ENCODE data around the gene CMTM7. TPM values are rescaled to one million over a fixed set of nuclear protein-coding genes. Genes with fewer than 3 reads are reported as not detected.
"Not testable (repeated sequence)": the region's sequence is repeated elsewhere in the genome, so short reads cannot be mapped to it uniquely, and the experiment has no call there.

The CMTM7 gene
- total RNA-seq, 3 donors from 2014 or later (not counting 1 experiment from before 2014, with no cell fraction given): 4.1 to 16.7 (median 12.8) TPM

DNA sequence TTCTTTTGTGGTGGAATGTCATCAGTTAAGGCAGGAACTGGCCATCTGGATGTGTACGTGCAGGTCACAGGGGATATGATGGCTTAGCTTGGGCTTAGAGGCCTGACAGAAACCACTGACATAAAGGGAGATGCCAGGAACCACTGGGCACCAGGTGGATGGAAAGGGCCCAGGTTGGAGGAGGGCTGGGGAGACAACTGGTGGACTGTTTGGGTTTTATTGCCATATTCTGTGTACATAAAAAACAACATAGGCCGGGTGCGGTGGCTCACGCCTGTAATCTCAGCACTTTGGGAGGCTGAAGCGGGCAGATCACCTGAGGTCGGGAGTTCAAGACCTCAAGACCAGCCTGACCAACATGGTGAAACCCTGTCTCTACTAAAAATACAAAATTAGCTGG, 75.2 kb downstream of the CMTM7 start:
- not testable (repeated sequence) for DNase-seq; H3K4me1 Mint-ChIP-seq; H3K4me1 ChIP-seq (ENCODE audit: control insufficient read depth, insufficient read depth, low read length); H3K27ac ChIP-seq (ENCODE audit: low read length); H3K9me3 ChIP-seq (ENCODE audit: control insufficient read depth, insufficient read depth, low read length); H3K36me3 Mint-ChIP-seq; H3K9me3 Mint-ChIP-seq; H3K27me3 Mint-ChIP-seq (ENCODE audit: low read depth in 2 of 2); ATAC-seq; H3K27me3 ChIP-seq (ENCODE audit: control insufficient read depth, insufficient read depth, low read length); H3K4me3 ChIP-seq (ENCODE audit: low read length); H3K4me3 Mint-ChIP-seq; H3K27ac Mint-ChIP-seq; H3K36me3 ChIP-seq (ENCODE audit: control insufficient read depth, insufficient read depth, low read length)
- intact Hi-C loops (cut with micrococcal nuclease): loop anchor here (1.0 to 5.0 kb wide), 2 partner anchors 75 to 92 kb away; partner anchors contain the start of gene CMTM7
- WGBS (ENCODE audit: insufficient coverage): 90% methylated on average over 6 of the region's 6 CpGs

DNA sequence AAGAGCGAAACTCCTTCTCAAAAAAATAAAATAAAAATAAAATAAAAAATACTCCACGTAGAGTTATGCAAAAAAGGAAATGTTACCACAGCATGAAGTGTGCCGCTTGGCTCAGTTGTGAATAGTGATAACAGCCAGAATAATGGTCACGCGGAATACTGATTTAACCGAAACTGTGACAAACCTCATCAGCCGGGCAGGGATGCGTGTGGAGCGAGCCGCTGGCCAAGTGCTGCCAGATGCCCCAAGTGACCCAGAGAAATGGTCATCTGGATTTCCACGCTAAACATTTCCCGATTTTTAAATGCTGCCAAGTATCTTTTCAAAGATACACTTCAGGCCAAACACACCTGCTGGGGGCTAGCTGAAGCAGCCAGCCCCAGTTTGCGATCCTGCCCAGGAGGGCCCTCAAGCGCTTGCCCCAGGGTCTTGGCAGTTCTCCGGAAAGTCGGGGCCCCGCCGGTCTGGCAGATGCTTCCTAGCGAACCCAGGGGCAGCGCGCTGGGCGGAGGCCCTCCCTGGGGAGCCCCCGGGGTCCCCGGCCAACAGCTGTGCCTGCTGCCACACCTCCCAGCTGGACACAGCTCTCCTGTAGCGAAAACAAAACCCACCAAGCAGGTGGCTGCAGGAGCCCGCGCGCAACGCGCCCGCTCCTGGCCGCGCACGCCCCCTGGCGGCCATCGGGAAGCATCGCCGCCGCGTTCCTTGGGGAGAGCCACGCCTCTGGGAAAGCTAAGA, 75.8 kb downstream of the CMTM7 start:
- Histone ChIP-seq H3K27me3 (ENCODE audit: control insufficient read depth, insufficient read depth, low read length) (no peaks in the 10 kb centered on the region), H3K36me3 (ENCODE audit: control insufficient read depth, insufficient read depth, low read length) (no peaks in the 10 kb centered on the region), H3K27ac (ENCODE audit: low read length) (peak overlapping the region; percentile 40), H3K4me1 (ENCODE audit: control insufficient read depth, insufficient read depth, low read length) (peaks cover 6% of the 10 kb centered on the region), H3K9me3 (ENCODE audit: control insufficient read depth, insufficient read depth, low read length) (no peaks in the 10 kb centered on the region), H3K4me3 (ENCODE audit: low read length) (peak overlapping the region; percentile 37)
- TF ChIP-seq, protein P1, sequence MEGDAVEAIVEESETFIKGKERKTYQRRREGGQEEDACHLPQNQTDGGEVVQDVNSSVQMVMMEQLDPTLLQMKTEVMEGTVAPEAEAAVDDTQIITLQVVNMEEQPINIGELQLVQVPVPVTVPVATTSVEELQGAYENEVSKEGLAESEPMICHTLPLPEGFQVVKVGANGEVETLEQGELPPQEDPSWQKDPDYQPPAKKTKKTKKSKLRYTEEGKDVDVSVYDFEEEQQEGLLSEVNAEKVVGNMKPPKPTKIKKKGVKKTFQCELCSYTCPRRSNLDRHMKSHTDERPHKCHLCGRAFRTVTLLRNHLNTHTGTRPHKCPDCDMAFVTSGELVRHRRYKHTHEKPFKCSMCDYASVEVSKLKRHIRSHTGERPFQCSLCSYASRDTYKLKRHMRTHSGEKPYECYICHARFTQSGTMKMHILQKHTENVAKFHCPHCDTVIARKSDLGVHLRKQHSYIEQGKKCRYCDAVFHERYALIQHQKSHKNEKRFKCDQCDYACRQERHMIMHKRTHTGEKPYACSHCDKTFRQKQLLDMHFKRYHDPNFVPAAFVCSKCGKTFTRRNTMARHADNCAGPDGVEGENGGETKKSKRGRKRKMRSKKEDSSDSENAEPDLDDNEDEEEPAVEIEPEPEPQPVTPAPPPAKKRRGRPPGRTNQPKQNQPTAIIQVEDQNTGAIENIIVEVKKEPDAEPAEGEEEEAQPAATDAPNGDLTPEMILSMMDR (IDR thresholded peaks at IDR 0.05): peak; percentile 99
- Mint-ChIP-seq H3K9me3 (no peaks in the 10 kb centered on the region), H3K4me1 (peaks cover 0 to 5% of the 10 kb centered on the region in 2 donors), H3K27ac (no peak overlapping the region), H3K4me3 (peak overlapping the region; percentile 51), H3K36me3 (no peaks in the 10 kb centered on the region), H3K27me3 (ENCODE audit: low read depth in 2 of 2) (no peaks in the 10 kb centered on the region)
- intact Hi-C loops (cut with micrococcal nuclease): loop anchor here (1.0 to 5.0 kb wide), 3 partner anchors 75 to 171 kb away; partner anchors contain the start of gene CMTM7
- 24% methylated on average over 40 of the region's 41 CpGs for WGBS (ENCODE audit: insufficient coverage)
- ATAC-seq (peak; percentile 89 to 97 (median 95)), DNase-seq (peak; percentile 73 to 88)

DNA sequence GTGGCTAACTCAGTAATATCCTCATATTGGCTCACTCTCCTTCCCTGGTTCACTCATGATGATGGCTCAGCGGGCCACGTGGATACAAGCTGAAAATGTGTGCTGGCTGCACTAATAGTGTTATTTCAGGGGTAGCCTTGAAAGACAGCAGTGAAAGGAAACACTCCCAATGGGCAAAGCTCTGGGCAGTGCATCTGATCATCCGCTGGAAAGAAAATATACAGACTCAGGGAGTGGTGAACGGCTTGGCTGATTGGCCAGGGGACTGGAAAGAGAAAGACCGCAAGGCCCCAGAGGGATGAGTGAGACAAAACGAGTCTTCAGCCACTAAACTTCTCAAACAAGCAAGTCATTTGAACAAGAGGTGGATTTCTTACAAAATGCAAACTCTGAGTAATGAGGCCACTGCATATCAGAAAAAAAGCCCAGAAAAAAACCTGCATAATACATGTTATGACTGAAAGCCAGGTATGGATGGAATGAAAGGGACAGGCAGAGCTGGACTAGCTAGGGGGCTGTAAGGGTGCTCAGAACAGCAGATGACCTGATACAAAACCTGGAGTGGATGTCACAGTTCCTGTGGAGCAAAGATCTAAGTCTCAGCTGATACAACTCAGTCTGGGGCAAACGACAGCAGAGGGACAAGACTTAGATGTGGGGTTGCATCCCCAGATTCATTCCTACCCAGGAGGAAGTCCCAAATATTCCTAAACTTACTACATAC, 77.7 kb downstream of the CMTM7 start:
- WGBS (ENCODE audit: insufficient coverage): 90% methylated on average over 6 of the region's 7 CpGs
- Histone ChIP-seq H3K4me3 (ENCODE audit: low read length) (no peak overlapping the region), H3K27me3 (ENCODE audit: control insufficient read depth, insufficient read depth, low read length) (no peaks in the 10 kb centered on the region), H3K36me3 (ENCODE audit: control insufficient read depth, insufficient read depth, low read length) (peaks cover 6% of the 10 kb centered on the region), H3K27ac (ENCODE audit: low read length) (no peak overlapping the region), H3K9me3 (ENCODE audit: control insufficient read depth, insufficient read depth, low read length) (no peaks in the 10 kb centered on the region), H3K4me1 (ENCODE audit: control insufficient read depth, insufficient read depth, low read length) (peaks cover 6% of the 10 kb centered on the region)
- no peaks in the 10 kb centered on the region for H3K27me3 Mint-ChIP-seq (ENCODE audit: low read depth in 2 of 2)
- H3K4me1 Mint-ChIP-seq: peaks cover 0 to 5% of the 10 kb centered on the region in 2 donors
- DNase-seq (no peak), ATAC-seq (no peak)
- no peaks in the 10 kb centered on the region for H3K36me3 Mint-ChIP-seq
- no peaks in the 10 kb centered on the region for H3K9me3 Mint-ChIP-seq
- peak overlapping the region in 1 of 2 donors; percentile 36 for H3K27ac Mint-ChIP-seq
- TF ChIP-seq, protein P1 (IDR thresholded peaks at IDR 0.05): no peak
- H3K4me3 Mint-ChIP-seq: no peak overlapping the region
- intact Hi-C loops (cut with micrococcal nuclease): loop anchor here (2.0 to 5.0 kb wide), 2 partner anchors 77 to 173 kb away; partner anchors contain the start of gene CMTM7

DNA sequence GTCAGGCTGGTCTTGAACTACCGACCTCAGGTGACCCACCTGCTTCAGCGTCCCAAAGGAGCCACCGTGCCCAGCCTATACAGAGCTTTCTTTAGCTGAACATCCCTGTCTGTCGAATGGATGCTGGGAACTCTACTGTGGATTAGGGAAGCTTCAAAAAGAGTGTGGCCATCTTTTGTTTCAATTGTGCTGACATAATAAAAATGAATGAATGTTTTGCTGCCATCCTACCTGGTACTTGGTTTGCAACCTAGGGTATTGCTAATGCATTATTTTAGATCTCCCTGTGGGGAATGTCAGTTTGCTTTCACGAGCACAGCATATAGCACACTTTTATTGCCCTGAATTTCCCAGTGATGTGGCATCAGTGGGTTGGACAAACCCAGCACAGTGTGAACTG, 78.7 kb downstream of the CMTM7 start:
- Mint-ChIP-seq H3K27me3 (ENCODE audit: low read depth in 2 of 2) (no peaks in the 10 kb centered on the region), H3K27ac (no peak overlapping the region), H3K4me3 (no peak overlapping the region), H3K9me3 (no peaks in the 10 kb centered on the region), H3K4me1 (peaks cover 0 to 5% of the 10 kb centered on the region in 2 donors), H3K36me3 (no peaks in the 10 kb centered on the region)
- Histone ChIP-seq H3K27me3 (ENCODE audit: control insufficient read depth, insufficient read depth, low read length) (no peaks in the 10 kb centered on the region), H3K9me3 (ENCODE audit: control insufficient read depth, insufficient read depth, low read length) (no peaks in the 10 kb centered on the region), H3K4me1 (ENCODE audit: control insufficient read depth, insufficient read depth, low read length) (peaks cover 6% of the 10 kb centered on the region), H3K4me3 (ENCODE audit: low read length) (no peak overlapping the region), H3K27ac (ENCODE audit: low read length) (no peak overlapping the region), H3K36me3 (ENCODE audit: control insufficient read depth, insufficient read depth, low read length) (peaks cover 6% of the 10 kb centered on the region)
- DNase-seq (no peak), ATAC-seq (no peak)
- TF ChIP-seq, protein P1 (IDR thresholded peaks at IDR 0.05): no peak
- intact Hi-C loops (cut with micrococcal nuclease): no loop called here
- 90% methylated on average over 5 of the region's 5 CpGs for WGBS (ENCODE audit: insufficient coverage)

Measured in natural killer cell (primary cell).